ENCODE measurements around the gene CASP2. TPM values are rescaled to one million over a fixed set of nuclear protein-coding genes. Genes with fewer than 3 reads are reported as not detected.

CASP2 gene
- 41.6 TPM for total RNA-seq

DNA sequence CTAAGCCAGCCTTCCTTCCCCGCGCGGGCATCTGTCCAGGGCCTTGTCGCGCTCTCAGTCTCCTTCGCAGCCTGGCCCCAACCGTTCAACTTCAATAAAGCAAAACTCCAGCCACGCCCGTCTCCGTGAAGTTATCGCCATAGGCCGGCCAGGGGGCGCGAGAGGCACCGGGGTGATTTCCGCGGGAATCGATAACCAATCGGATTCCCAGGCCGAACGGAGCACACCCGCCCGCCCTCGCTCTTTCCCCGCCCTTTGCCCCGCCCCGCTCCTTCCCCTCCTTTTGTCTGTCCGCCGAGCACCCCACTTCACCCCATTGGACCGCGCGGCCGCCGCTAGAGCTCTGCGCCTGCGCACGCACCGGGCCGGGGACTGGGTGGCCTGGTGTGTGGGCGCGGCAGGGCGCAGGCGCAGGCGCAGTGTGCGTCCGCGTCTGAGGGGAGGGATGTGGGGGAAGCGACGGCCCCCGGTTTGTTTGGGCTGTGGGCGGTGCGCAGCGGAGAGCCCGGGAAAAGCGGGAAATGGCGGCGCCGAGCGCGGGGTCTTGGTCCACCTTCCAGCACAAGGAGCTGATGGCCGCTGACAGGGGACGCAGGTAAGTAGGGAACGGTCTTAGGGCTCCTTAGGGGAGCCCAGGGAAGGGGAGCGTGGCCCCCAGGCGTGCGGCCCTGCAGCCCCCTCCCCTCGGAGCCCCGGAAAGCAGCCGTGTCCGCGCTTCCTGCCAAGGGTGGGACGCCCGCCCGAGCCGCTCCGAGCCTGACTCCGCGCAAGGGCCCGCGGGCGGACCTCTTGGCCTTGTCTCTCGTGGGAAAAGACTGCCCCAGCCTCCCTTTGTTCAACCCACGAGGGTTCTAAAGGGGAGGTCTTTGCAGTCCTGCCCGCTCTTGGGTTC, at the start of gene CASP2:
Gene CASP2 (plus strand): TSS at position 417 of the 892 bp plus-strand sequence. CDS start 105 bp downstream, at position 522.

DNA sequence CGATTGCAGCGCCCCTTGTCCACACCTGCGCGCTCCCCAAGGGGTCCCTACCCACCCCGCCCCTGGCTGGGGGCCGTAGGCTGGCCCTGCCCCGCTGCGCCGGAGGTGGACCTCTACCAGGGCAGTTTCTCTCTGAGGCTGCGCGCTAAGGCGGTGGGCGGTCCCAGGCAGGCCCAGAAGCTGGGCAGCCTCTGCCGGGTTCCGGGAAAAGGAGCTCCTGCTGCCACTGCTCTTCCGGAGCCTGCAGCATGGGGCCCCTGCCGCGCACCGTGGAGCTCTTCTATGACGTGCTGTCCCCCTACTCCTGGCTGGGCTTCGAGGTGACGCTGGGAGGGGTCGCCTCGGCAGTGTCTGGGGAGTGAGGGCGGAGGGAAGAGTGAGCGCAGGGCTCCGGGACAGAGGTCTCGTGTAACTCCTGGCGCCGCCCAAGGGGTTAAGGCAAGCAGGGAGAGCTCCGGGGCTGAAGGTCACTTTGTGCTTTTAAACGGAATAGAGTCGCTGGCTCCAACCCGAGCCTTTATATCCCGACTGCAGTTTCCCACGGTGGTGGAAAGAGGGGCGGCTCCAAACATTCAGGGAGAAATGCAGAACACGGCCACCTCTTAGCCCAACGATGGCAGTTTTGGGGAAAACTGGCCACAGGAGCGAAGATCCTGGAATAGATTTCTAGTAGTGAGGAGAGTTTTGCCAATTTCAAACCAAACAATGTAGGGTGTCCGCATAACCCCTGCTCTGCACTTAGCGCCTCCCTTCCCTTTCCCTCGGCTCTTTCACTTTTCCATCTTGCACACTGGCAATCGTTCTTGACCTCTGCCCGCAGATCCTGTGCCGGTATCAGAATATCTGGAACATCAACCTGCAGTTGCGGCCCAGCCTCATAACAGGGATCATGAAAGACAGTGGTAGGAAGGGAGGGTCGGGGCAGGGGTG, 24.6 kb upstream of the CASP2 start, which contains the start of gene GSTK1:
Gene GSTK1 (plus strand): TSS at position 176 of the 930 bp plus-strand sequence. CDS start 73 bp downstream, at position 249.

DNA sequence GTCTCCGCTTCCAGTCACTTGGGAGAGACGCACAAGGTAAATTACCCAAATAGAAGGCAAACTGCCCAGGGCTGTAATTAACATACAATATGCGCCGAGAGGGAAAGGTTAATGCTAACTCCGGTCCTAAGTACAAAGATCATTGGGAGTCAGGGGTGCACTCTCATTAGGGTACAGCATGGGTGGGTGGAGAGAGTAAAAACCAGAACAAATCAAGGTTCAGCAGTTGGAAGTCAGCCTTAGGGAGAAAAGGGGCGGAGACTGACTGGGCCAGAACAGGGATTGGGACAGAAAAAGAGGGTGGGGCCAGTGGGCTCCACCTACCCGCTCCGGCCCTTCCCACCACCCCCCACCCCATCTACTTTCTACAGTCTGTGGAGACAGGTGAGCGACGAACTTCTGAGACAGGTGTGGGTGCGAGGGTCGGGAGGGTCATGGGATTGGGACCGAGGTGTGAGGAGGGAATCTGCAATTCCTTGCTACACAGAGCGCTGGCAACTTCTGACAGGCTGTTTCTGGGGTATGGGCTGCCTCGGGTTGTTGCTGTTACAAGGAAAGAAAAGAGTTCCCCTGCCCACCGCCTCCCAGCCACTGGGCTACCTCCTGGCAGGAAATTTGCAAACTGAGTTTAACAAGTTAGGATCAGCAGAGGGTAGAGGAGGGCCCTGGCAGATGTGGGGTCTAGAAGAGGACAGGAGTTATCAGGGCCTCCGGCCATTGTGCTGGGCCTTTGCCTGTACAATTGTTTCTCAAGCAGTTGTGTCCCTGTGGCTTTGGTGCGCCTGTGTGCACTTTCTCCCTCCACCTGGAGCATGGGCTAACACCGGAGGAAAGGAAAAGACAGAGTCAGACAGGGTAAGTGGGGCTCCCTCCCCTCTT, 3.3 kb upstream of the CASP2 start, which contains the start of gene TMEM139:
Gene TMEM139 (plus strand): TSS at position 368 of the 879 bp plus-strand sequence. CDS start 1,000 bp downstream, outside the sequence.

DNA sequence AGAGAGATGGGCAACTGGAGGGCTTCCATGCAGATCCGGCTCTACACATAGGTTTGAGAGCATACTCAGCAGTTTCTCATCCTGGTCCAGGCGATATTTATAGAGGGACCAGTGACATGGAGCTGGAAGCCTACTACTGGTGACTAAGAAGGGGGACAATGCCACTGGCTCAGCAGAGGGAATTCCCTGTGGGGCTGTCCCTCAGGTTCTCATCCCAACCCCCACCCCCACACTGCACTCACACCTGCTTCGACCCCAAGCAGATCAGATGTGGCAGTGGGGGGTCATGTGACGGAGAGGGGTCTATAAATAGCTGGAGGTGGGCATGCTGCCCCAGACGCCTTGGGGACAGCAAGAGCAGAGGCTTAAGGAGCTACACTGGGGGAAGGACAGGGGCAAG, 27.6 kb downstream of the CASP2 start, which contains the start of gene CLCN1:
Gene CLCN1 (plus strand): TSS at position 336 of the 400 bp plus-strand sequence. CDS start 102 bp downstream, outside the sequence.

Small RNA genes within 50 kb of the gene (small RNA-seq; reads per million reads assigned to genes)
- not detected for gene RN7SL481P (ENCODE audit: low replicate concordance)
- not detected for gene RN7SL535P (ENCODE audit: low replicate concordance)

Other genes starting within 250 kb of the CASP2 start
- gene OR6V1, start 236.0 kb upstream of the CASP2 start, total RNA-seq = not detected
- not detected for gene PIP, start 156.3 kb upstream of the CASP2 start, total RNA-seq
- not detected for gene TAS2R39, start 104.9 kb upstream of the CASP2 start, total RNA-seq
- not detected for gene TAS2R40, start 66.3 kb upstream of the CASP2 start, total RNA-seq
- gene GSTK1, start 24.9 kb upstream of the CASP2 start, total RNA-seq = 45.1 TPM
- gene TMEM139, start 3.4 kb upstream of the CASP2 start, total RNA-seq = not detected
- gene CLCN1, start 27.8 kb downstream of the CASP2 start, total RNA-seq = not detected
- 99.5 TPM for gene FAM131B, start 74.4 kb downstream of the CASP2 start, total RNA-seq
- 16.6 TPM for gene ZYX, start 93.0 kb downstream of the CASP2 start, total RNA-seq
- not detected for gene EPHA1, start 120.5 kb downstream of the CASP2 start, total RNA-seq
- not detected for gene TAS2R60, start 155.1 kb downstream of the CASP2 start, total RNA-seq
- not detected for gene TAS2R41, start 189.5 kb downstream of the CASP2 start, total RNA-seq